HG02840 (cell line): Measurements from ENCODE around the gene SIX4.

ENCODE experiments used
- ATAC-seq: cut with Tn5 transposase; IDR thresholded peaks from one replicate; pipeline ENCODE4 v1.9.1; 2021; ENCODE audit warnings: mild to moderate bottlenecking, moderate library complexity, moderate number of reproducible peaks; ENCODE audit not compliant: unreplicated experiment, low FRiP score

The SIX4 gene

GRCh38 chr14:60662982-60663381, 61.2 kb downstream of the SIX4 start:
- no peak for ATAC-seq

- no peak for ATAC-seq
These were observed 62.4 kb downstream of the SIX4 start for GRCh38 chr14:60661721-60662120.
